ENCODE data around the gene VPS13D. TPM values are rescaled to one million over a fixed set of nuclear protein-coding genes. Genes with fewer than 3 reads are reported as not detected.

The VPS13D gene
- total RNA-seq, 4 donors from 2014 or later = 60.9 to 91.6 (median 71.6) TPM

DNA sequence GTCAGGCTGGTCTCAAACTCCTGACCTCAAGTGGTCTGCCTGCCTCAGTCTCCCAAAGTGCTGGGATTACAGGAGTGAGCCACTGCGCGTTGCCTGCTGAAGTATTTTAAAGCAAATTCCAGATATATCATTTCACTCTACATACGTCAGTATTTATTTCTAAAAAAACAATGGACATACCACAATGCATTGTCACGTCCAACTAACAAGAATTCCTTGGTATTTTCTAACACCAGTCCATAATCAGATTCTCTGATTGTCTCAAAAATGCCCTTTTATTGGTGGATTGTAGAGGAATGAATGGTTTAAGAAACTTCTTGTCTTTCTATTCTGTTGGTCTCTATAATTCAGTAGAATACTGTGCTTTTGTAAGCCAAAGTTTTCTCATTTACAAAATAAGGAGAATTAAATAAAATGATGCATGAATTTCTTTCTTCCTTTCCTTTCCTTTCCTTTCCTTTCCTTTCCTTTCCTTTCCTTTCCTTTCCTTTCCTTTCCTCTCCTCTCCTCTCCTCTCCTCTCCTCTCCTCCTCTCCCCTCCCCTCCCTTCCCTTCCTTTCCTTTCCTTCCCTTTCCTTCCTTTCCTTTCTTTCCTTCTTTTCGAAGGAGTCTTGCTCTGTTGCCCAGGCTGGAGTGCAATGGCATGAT, 55.8 kb downstream of the VPS13D start:
- no peak for DNase-seq
- TF ChIP-seq, protein P1, sequence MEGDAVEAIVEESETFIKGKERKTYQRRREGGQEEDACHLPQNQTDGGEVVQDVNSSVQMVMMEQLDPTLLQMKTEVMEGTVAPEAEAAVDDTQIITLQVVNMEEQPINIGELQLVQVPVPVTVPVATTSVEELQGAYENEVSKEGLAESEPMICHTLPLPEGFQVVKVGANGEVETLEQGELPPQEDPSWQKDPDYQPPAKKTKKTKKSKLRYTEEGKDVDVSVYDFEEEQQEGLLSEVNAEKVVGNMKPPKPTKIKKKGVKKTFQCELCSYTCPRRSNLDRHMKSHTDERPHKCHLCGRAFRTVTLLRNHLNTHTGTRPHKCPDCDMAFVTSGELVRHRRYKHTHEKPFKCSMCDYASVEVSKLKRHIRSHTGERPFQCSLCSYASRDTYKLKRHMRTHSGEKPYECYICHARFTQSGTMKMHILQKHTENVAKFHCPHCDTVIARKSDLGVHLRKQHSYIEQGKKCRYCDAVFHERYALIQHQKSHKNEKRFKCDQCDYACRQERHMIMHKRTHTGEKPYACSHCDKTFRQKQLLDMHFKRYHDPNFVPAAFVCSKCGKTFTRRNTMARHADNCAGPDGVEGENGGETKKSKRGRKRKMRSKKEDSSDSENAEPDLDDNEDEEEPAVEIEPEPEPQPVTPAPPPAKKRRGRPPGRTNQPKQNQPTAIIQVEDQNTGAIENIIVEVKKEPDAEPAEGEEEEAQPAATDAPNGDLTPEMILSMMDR (IDR thresholded peaks at IDR 0.05 in 4 of 5, conservative IDR thresholded peaks at IDR 0.05 in 1 of 5) = no peak
- no peak for TF ChIP-seq POLR2A (IDR thresholded peaks at IDR 0.05)
- Histone ChIP-seq H3K27ac (no peak overlapping the region), H3K36me3 (peaks cover 6 to 44% of the 10 kb centered on the region in 2 donors), H3K4me1 (peaks cover 0 to 10% of the 10 kb centered on the region in 2 donors), H3K4me3 (no peak overlapping the region), H3K9me3 (no peaks in the 10 kb centered on the region), H3K27me3 (no peaks in the 10 kb centered on the region)
- ATAC-seq = no peak
- intact Hi-C loops (cut with DNase I; ENCODE audit: low total_unique reads) (no loop called here), in situ Hi-C loops (cut with MboI; ENCODE audit: low sequenced_read_pairs in 4 of 4) (no loop called here)

- Histone ChIP-seq H3K27me3 (no peaks in the 10 kb centered on the region), H3K4me1 (peaks cover 0 to 10% of the 10 kb centered on the region in 2 donors), H3K36me3 (peaks cover 0 to 41% of the 10 kb centered on the region in 2 donors), H3K27ac (no peak overlapping the region), H3K9me3 (no peaks in the 10 kb centered on the region), H3K4me3 (no peak overlapping the region)
- intact Hi-C loops (cut with DNase I; ENCODE audit: low total_unique reads) (no loop called here), in situ Hi-C loops (cut with MboI; ENCODE audit: low sequenced_read_pairs in 4 of 4) (no loop called here)
- TF ChIP-seq, protein P1 (IDR thresholded peaks at IDR 0.05 in 4 of 5, conservative IDR thresholded peaks at IDR 0.05 in 1 of 5) = no peak
- no peak for TF ChIP-seq POLR2A (IDR thresholded peaks at IDR 0.05)
- DNase-seq (no peak), ATAC-seq (no peak)
These were observed 58.0 kb downstream of the VPS13D start for GRCh38 chr1:12287869-12288268.

- Histone ChIP-seq H3K27ac (no peak overlapping the region), H3K4me3 (no peak overlapping the region), H3K27me3 (no peaks in the 10 kb centered on the region), H3K4me1 (peaks cover 0 to 10% of the 10 kb centered on the region in 2 donors), H3K9me3 (no peaks in the 10 kb centered on the region), H3K36me3 (peaks cover 0 to 45% of the 10 kb centered on the region in 2 donors)
- TF ChIP-seq POLR2A (IDR thresholded peaks at IDR 0.05) = no peak
- TF ChIP-seq, protein P1 (IDR thresholded peaks at IDR 0.05 in 4 of 5, conservative IDR thresholded peaks at IDR 0.05 in 1 of 5) = no peak
- in situ Hi-C loops (cut with MboI; ENCODE audit: low sequenced_read_pairs in 4 of 4) (no loop called here), intact Hi-C loops (cut with DNase I; ENCODE audit: low total_unique reads) (no loop called here)
- DNase-seq = no peak
- no peak for ATAC-seq
These were observed 61.0 kb downstream of the VPS13D start for GRCh38 chr1:12290828-12291227.

DNA sequence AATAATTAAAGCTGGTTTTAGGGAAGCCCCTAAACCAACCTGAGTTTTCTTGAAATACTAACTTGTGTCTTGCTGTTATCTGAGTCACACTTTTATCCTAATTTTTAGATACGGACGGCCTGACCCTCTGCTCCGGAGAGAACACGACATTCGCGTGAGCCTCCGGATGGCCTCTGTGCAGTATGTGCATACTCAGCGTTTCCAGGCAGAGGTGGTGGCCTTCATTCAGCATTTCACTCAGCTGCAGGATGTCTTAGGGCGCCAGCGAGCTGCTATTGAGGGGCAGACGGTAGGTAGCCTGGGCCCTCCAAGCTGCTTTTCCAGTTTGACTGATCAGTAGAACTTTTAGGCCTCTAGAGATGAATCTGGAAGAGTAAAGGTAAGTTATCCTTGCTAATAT, 63.6 kb downstream of the VPS13D start:
- H3K9me3 ChIP-seq = no peaks in the 10 kb centered on the region
- H3K4me1 ChIP-seq = no peaks in the 10 kb centered on the region
- TF ChIP-seq POLR2A (IDR thresholded peaks at IDR 0.05) = no peak
- TF ChIP-seq, protein P1 (IDR thresholded peaks at IDR 0.05 in 4 of 5, conservative IDR thresholded peaks at IDR 0.05 in 1 of 5) = no peak
- H3K27ac ChIP-seq = no peak overlapping the region
- H3K27me3 ChIP-seq = no peaks in the 10 kb centered on the region
- no peak overlapping the region for H3K4me3 ChIP-seq
- DNase-seq = no peak
- H3K36me3 ChIP-seq = peaks cover 0 to 45% of the 10 kb centered on the region in 2 donors
- in situ Hi-C loops (cut with MboI; ENCODE audit: low sequenced_read_pairs in 4 of 4) = no loop called here
- intact Hi-C loops (cut with DNase I; ENCODE audit: low total_unique reads) = no loop called here
- ATAC-seq = no peak

DNA sequence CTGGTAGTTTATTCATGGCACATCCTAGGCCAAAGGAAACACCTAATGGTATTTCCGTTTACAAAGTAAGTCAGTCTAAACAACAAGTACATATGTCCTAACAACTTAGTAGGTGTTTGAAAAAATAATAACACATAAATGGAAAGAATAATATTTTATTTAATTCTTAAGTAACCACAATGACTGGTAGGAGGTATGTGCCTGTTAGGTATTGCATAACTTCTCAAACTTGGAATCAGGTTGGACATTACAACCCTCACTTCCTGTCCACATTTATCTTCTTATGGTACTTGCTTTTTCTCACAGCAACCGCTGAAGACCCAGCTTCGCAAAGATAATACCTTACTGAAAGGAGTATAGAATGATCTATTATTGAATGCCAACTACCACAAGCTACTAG, 64.2 kb downstream of the VPS13D start:
- intact Hi-C loops (cut with DNase I; ENCODE audit: low total_unique reads) = no loop called here
- H3K9me3 ChIP-seq = no peaks in the 10 kb centered on the region
- TF ChIP-seq, protein P1 (IDR thresholded peaks at IDR 0.05 in 4 of 5, conservative IDR thresholded peaks at IDR 0.05 in 1 of 5) = no peak
- no peak for TF ChIP-seq POLR2A (IDR thresholded peaks at IDR 0.05)
- no peak overlapping the region for H3K27ac ChIP-seq
- ATAC-seq = no peak
- in situ Hi-C loops (cut with MboI; ENCODE audit: low sequenced_read_pairs in 4 of 4) = no loop called here
- H3K4me3 ChIP-seq = no peak overlapping the region
- DNase-seq = no peak
- no peaks in the 10 kb centered on the region for H3K27me3 ChIP-seq
- peaks cover 0 to 40% of the 10 kb centered on the region in 2 donors for H3K36me3 ChIP-seq
- H3K4me1 ChIP-seq = no peaks in the 10 kb centered on the region
